A549 (cell line): ENCODE data around the gene RTL9. TPM values are rescaled to one million over a fixed set of nuclear protein-coding genes. Genes with fewer than 3 reads are reported as not detected.

Experiments used
- ATAC-seq, 2 experiments: fragments of 200-7000 bp in 1 of 2; fragments of >200 bp in 1 of 2; cut with Nextera tagmentation in 1 of 2; cut with Tn5 transposase in 1 of 2; 3 replicates each; pipeline versions ENCODE4 v1.8.0 to v1.9.1; 2018 to 2020; ENCODE audit warnings: mild to moderate bottlenecking in 1 of 2, moderate library complexity in 1 of 2
- CTCF ChIA-PET: fragments of 300-600 bp; sonication (Branson Sonifier 250); formaldehyde crosslinking; extraction: SDS; loops from one replicate; lab custom pipeline; 2021; ENCODE audit warnings: antibody characterized with exemption, inconsistent platforms; lab: Yijun Ruan, JAX
- POLR2A ChIA-PET: fragments of 350-600 bp; formaldehyde crosslinking; extraction: SDS; loops from one replicate; lab custom pipeline; 2021; ENCODE audit warnings: antibody characterized with exemption, inconsistent platforms; lab: Yijun Ruan, JAX
- DNase-seq, 2 experiments: peaks; one replicate each; pipeline versions ENCODE4 v3.0.0 to v3.0.0-alpha.2; 2011 to 2016; ENCODE audit warnings: low read depth in 1 of 2, low spot score in 1 of 2
- FAIRE-seq: peaks from 2 replicates; lab custom pipeline; 2011; peaks lifted over from hg19 to GRCh38; lab: Jason Lieb, UNC
- H3K27ac ChIP-seq, 2 experiments: fragments of >200 bp; sonication (Bioruptor Twin); formaldehyde crosslinking; 3 replicates each; pipeline ENCODE4 v1.5.1; 2016 to 2017
- H3K4me1 ChIP-seq: fragments of >200 bp; sonication (Bioruptor Twin); formaldehyde crosslinking; 3 replicates; pipeline ENCODE4 v1.6.1; 2016
- H3K4me2 ChIP-seq: fragments of >200 bp; sonication (Bioruptor Twin); formaldehyde crosslinking; 3 replicates; pipeline ENCODE4 v1.6.1; 2016
- H3K4me3 ChIP-seq: fragments of >200 bp; sonication (Bioruptor Twin); formaldehyde crosslinking; 3 replicates; pipeline ENCODE4 v1.5.1; 2016
- H3K9me3 ChIP-seq: fragments of >200 bp; sonication (Bioruptor Twin); formaldehyde crosslinking; 3 replicates; pipeline ENCODE4 v1.6.1; 2016
- CBX2 ChIP-seq: fragments of 200-600 bp; sonication (generic); IDR thresholded peaks from 2 replicates; pipeline ENCODE4 v1.6.1; 2016; ENCODE audit warnings: low read depth, mild to moderate bottlenecking, borderline replicate concordance
- CEBPB ChIP-seq, 2 experiments: fragments of >200 bp in 1 of 2; sonication (Bioruptor Twin) in 1 of 2; formaldehyde crosslinking in 1 of 2; IDR thresholded peaks; 2 replicates each; pipeline ENCODE4 v1.6.1; 2012 to 2016
- FOXS1 ChIP-seq: fragments of 250-450 bp; sonication (Bioruptor Pico); IDR thresholded peaks from 2 replicates; pipeline ENCODE4 v1.5.0; 2020; ENCODE audit warnings: mild to moderate bottlenecking, moderate library complexity
- HEYL ChIP-seq: fragments of 250-450 bp; sonication (Bioruptor Pico); IDR thresholded peaks from 2 replicates; pipeline ENCODE4 v1.8.0; 2021; ENCODE audit warnings: mild to moderate bottlenecking, moderate library complexity
- NFE2L2 ChIP-seq: fragments of 150-350 bp; conservative IDR thresholded peaks from 2 replicates; pipeline ENCODE4 v1.6.1; 2014; ENCODE audit warnings: low read length
- NPAS2 ChIP-seq: fragments of 250-450 bp; sonication (Bioruptor Pico); IDR thresholded peaks from 2 replicates; pipeline ENCODE4 v1.8.0; 2022; ENCODE audit warnings: mild to moderate bottlenecking, moderate library complexity, borderline replicate concordance
- POLR2A ChIP-seq: IDR thresholded peaks from 2 replicates; pipeline ENCODE4 v1.6.1; 2012; ENCODE audit warnings: mild to moderate bottlenecking, low read length
- POLR2AphosphoS2 ChIP-seq: conservative IDR thresholded peaks from 2 replicates; pipeline ENCODE4 v1.6.1; 2012; ENCODE audit warnings: low read length, improper control_type of control experiment, inconsistent platforms
- RCOR1 ChIP-seq: fragments of 150-350 bp; IDR thresholded peaks from 2 replicates; pipeline ENCODE4 v1.6.1; 2014; ENCODE audit warnings: antibody characterized with exemption, low read length, low read depth
- RFX5 ChIP-seq: fragments of 450-650 bp; IDR thresholded peaks from 2 replicates; pipeline ENCODE4 v1.7.1; 2014; ENCODE audit warnings: antibody characterized with exemption, mild to moderate bottlenecking, moderate library complexity
- SREBF2 ChIP-seq: fragments of 450-650 bp; IDR thresholded peaks from 2 replicates; pipeline ENCODE4 v1.6.1; 2014; ENCODE audit warnings: mild to moderate bottlenecking, moderate library complexity
- TFCP2L1 ChIP-seq: fragments of 250-450 bp; sonication (Bioruptor Pico); IDR thresholded peaks from 2 replicates; pipeline ENCODE4 v1.5.0; 2021; ENCODE audit warnings: mild to moderate bottlenecking
- WGBS: methylation state at CpG from one replicate; pipeline ENCODE4 v1.1.6; 2017; ENCODE audit errors: missing lambda C conversion rate; 5-methylcytosine and 5-hydroxymethylcytosine counted together
- polyA plus RNA-seq, 4 experiments: library from polyadenylated mRNA; depleted of rRNA in 3 of 4; stranded (reverse); fragments of >200 nt; fragmentation: RNase III in 1 of 4; extraction: RNeasy Plus Mini Kit Qiagen cat#74134 plus additional on column Dnase treatment in 1 of 4; gene quantifications; 2 replicates in 3 of 4; 3 replicates in 1 of 4; pipeline ENCODE4 v1.2.3, GENCODE V29; 2011 to 2017
- TF ChIP-seq, protein P1 (sequence below): IDR thresholded peaks from 2 replicates; pipeline ENCODE4 v1.6.1; 2012
- TF ChIP-seq, protein P2 (sequence below): IDR thresholded peaks from 2 replicates; pipeline ENCODE4 v1.6.1; 2012
- TF ChIP-seq, protein P3 (sequence below): fragments of 200-600 bp; sonication (generic); IDR thresholded peaks from 2 replicates; pipeline ENCODE4 v1.6.1; 2016; ENCODE audit warnings: antibody characterized with exemption, mild to moderate bottlenecking, moderate library complexity
- TF ChIP-seq, protein P4 (sequence below): fragments of >200 bp; sonication (Bioruptor Twin); formaldehyde crosslinking; IDR thresholded peaks from 3 replicates; pipeline ENCODE4 v1.6.1; 2016
- TF ChIP-seq, protein P5 (sequence below): fragments of >200 bp; sonication (Bioruptor Twin); formaldehyde crosslinking; IDR thresholded peaks from 2 replicates; pipeline ENCODE4 v1.6.1; 2016
- TF ChIP-seq, protein P6 (sequence below): fragments of 250-450 bp; sonication (Bioruptor Pico); IDR thresholded peaks from 2 replicates; pipeline ENCODE4 v1.5.0; 2021; ENCODE audit warnings: mild to moderate bottlenecking, moderate library complexity, borderline replicate concordance

RTL9 gene
- polyA plus RNA-seq, 2 of the 4 experiments (the other 2 are of a cell fraction) = 0.04 to 0.06 TPM

DNA sequence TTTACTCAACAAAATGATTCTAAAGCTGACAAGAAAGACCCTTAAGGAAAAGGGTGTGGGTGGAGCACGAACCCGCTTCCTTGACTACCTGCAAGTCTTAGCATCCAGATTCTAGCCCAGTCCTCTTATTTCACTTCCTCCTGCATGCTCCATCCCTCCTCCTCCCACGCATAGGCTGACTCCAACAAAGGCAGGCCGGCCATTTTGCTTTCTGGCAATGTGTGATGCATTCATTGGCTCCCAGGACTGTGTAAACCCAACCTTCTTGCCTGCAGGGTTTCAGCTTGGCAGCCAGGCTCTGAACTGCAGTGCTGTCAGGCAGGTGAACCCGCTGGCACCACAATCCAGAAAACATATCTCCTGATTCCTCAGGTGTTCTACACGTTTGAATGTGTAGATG lies 39.3 kb downstream of the RTL9 start:
- Histone ChIP-seq H3K27ac (no peak overlapping the region; a peak in 2 of 6 replicates), H3K9me3 (no peaks in the 10 kb centered on the region), H3K4me3 (no peak overlapping the region), H3K4me1 (peaks cover 41% of the 10 kb centered on the region), H3K4me2 (no peak overlapping the region)
- FAIRE-seq = no peak
- TF ChIP-seq, protein P1, sequence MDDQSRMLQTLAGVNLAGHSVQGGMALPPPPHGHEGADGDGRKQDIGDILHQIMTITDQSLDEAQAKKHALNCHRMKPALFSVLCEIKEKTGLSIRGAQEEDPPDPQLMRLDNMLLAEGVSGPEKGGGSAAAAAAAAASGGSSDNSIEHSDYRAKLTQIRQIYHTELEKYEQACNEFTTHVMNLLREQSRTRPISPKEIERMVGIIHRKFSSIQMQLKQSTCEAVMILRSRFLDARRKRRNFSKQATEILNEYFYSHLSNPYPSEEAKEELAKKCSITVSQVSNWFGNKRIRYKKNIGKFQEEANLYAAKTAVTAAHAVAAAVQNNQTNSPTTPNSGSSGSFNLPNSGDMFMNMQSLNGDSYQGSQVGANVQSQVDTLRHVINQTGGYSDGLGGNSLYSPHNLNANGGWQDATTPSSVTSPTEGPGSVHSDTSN = no peak
- CTCF ChIA-PET = interaction anchor here (3.7 kb wide), 1 partner anchor 10 kb away, joined by 21 read pairs; no protein-coding TSS in a partner anchor
- ATAC-seq = no peak
- no peak for DNase-seq
- POLR2A ChIA-PET = no interaction called here
- 89% methylated on average over 6 of the region's 6 CpGs for WGBS

DNA sequence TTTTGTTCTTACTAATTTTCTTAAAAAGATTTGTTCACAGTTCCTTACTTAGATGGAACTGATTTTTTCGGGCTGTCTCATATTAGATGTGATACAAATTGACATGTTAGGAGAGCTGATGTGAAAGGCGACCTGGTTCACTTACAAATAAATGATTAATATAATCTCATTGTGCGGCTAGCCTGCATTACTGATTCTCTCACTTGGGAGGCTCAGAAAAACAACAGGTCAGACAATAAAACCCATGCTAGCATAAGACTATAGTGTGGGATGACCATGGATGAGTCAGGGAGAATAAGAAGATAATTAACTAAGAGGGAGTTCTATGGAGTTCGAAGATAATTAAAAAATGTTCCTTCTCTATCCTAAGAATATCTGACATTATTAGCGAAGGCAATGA lies 40.8 kb downstream of the RTL9 start:
- ChIA-PET CTCF (no interaction called here), POLR2A (no interaction called here)
- Histone ChIP-seq H3K4me3 (no peak overlapping the region), H3K9me3 (no peaks in the 10 kb centered on the region), H3K4me2 (no peak overlapping the region), H3K27ac (no peak overlapping the region), H3K4me1 (peaks cover 48% of the 10 kb centered on the region)
- no peak for DNase-seq
- ATAC-seq = no peak
- no peak for TF ChIP-seq CBX2
- TF ChIP-seq NFE2L2 = no peak
- TF ChIP-seq, protein P2, sequence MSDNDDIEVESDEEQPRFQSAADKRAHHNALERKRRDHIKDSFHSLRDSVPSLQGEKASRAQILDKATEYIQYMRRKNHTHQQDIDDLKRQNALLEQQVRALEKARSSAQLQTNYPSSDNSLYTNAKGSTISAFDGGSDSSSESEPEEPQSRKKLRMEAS = no peak
- no peak for TF ChIP-seq RCOR1
- TF ChIP-seq, protein P3, sequence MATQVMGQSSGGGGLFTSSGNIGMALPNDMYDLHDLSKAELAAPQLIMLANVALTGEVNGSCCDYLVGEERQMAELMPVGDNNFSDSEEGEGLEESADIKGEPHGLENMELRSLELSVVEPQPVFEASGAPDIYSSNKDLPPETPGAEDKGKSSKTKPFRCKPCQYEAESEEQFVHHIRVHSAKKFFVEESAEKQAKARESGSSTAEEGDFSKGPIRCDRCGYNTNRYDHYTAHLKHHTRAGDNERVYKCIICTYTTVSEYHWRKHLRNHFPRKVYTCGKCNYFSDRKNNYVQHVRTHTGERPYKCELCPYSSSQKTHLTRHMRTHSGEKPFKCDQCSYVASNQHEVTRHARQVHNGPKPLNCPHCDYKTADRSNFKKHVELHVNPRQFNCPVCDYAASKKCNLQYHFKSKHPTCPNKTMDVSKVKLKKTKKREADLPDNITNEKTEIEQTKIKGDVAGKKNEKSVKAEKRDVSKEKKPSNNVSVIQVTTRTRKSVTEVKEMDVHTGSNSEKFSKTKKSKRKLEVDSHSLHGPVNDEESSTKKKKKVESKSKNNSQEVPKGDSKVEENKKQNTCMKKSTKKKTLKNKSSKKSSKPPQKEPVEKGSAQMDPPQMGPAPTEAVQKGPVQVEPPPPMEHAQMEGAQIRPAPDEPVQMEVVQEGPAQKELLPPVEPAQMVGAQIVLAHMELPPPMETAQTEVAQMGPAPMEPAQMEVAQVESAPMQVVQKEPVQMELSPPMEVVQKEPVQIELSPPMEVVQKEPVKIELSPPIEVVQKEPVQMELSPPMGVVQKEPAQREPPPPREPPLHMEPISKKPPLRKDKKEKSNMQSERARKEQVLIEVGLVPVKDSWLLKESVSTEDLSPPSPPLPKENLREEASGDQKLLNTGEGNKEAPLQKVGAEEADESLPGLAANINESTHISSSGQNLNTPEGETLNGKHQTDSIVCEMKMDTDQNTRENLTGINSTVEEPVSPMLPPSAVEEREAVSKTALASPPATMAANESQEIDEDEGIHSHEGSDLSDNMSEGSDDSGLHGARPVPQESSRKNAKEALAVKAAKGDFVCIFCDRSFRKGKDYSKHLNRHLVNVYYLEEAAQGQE = no peak
- no peak for TF ChIP-seq POLR2A
- TF ChIP-seq CEBPB (IDR thresholded peaks at IDR 0.05) = no peak
- no peak for TF ChIP-seq NPAS2 (CRISPR knock-in tag)
- TF ChIP-seq FOXS1 (CRISPR knock-in tag) = no peak
- no peak for TF ChIP-seq POLR2AphosphoS2
- TF ChIP-seq, protein P4, sequence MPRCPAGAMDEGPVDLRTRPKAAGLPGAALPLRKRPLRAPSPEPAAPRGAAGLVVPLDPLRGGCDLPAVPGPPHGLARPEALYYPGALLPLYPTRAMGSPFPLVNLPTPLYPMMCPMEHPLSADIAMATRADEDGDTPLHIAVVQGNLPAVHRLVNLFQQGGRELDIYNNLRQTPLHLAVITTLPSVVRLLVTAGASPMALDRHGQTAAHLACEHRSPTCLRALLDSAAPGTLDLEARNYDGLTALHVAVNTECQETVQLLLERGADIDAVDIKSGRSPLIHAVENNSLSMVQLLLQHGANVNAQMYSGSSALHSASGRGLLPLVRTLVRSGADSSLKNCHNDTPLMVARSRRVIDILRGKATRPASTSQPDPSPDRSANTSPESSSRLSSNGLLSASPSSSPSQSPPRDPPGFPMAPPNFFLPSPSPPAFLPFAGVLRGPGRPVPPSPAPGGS = no peak
- TF ChIP-seq, protein P5, sequence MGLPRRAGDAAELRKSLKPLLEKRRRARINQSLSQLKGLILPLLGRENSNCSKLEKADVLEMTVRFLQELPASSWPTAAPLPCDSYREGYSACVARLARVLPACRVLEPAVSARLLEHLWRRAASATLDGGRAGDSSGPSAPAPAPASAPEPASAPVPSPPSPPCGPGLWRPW = no peak
- no peak for TF ChIP-seq TFCP2L1
- no peak for TF ChIP-seq RFX5
- no peak for TF ChIP-seq HEYL (CRISPR knock-in tag)
- TF ChIP-seq SREBF2 = no peak
- TF ChIP-seq, protein P6, sequence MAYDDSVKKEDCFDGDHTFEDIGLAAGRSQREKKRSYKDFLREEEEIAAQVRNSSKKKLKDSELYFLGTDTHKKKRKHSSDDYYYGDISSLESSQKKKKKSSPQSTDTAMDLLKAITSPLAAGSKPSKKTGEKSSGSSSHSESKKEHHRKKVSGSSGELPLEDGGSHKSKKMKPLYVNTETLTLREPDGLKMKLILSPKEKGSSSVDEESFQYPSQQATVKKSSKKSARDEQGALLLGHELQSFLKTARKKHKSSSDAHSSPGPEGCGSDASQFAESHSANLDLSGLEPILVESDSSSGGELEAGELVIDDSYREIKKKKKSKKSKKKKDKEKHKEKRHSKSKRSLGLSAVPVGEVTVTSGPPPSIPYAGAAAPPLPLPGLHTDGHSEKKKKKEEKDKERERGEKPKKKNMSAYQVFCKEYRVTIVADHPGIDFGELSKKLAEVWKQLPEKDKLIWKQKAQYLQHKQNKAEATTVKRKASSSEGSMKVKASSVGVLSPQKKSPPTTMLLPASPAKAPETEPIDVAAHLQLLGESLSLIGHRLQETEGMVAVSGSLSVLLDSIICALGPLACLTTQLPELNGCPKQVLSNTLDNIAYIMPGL (CRISPR knock-in tag) = no peak
- WGBS = 60% methylated on average over 5 of the region's 5 CpGs
- peak; percentile 90 for FAIRE-seq
